Brain microvascular endothelial cell (primary cell): ENCODE measurements around the gene C11orf58.
A peak's percentile ranks its signal among the peaks of the same experiment; 100 is the strongest.

ENCODE experiments used
- DNase-seq: peaks from one replicate; pipeline ENCODE4 v3.0.0-alpha.2; 2020
- H3K27ac ChIP-seq: fragments of 250-450 bp; sonication (Bioruptor Pico); 2 replicates; pipeline ENCODE4 v1.5.1; 2020; ENCODE audit warnings: mild to moderate bottlenecking, moderate library complexity
- H3K27me3 ChIP-seq: fragments of 250-450 bp; sonication (Bioruptor Pico); replicated peaks from 2 replicates; pipeline ENCODE4 v1.5.1; 2020; ENCODE audit warnings: mild to moderate bottlenecking
- H3K36me3 ChIP-seq: fragments of 250-450 bp; sonication (Bioruptor Pico); replicated peaks from 2 replicates; pipeline ENCODE4 v1.5.1; 2020; ENCODE audit warnings: mild to moderate bottlenecking
- H3K4me3 ChIP-seq: 2 replicates; pipeline ENCODE4 v1.5.1; 2011; ENCODE audit warnings: low read depth, mild to moderate bottlenecking, control low read depth, low read length, moderate library complexity
- CTCF ChIP-seq: IDR thresholded peaks from 2 replicates; pipeline ENCODE4 v1.5.1; 2011; ENCODE audit warnings: low read depth, mild to moderate bottlenecking, moderate library complexity, low read length, control low read depth, inconsistent platforms; ENCODE audit errors: missing control alignments
- in situ Hi-C: cut with HindIII; loops from 2 replicates; pipeline ENCODE4 v1.10.0; 2017; ENCODE audit warnings: low sequenced_read_pairs, low pct_ligation_motif_present

C11orf58 gene

GRCh38 chr11:16759857-16760508 lies 21.5 kb downstream of the C11orf58 start:
- Histone ChIP-seq H3K27ac (peak overlapping the region; percentile 60), H3K4me3 (no peak overlapping the region), H3K36me3 (peaks cover 12% of the 10 kb centered on the region), H3K27me3 (no peaks in the 10 kb centered on the region)
- no peak for DNase-seq
- TF ChIP-seq CTCF, result no peak
- in situ Hi-C loops, result no loop called here

- no peak for TF ChIP-seq CTCF
- H3K36me3 ChIP-seq, result no peaks in the 10 kb centered on the region
- in situ Hi-C loops, result no loop called here
These were observed 25.3 kb downstream of the C11orf58 start for GRCh38 chr11:16763746-16764145.

GRCh38 chr11:16764888-16765287 lies 26.4 kb downstream of the C11orf58 start:
- H3K27me3 ChIP-seq, result no peaks in the 10 kb centered on the region
- H3K36me3 ChIP-seq, result no peaks in the 10 kb centered on the region
- H3K4me3 ChIP-seq, result no peak overlapping the region
- no peak overlapping the region for H3K27ac ChIP-seq
- in situ Hi-C loops, result no loop called here
- no peak for DNase-seq
- TF ChIP-seq CTCF, result no peak

More at GRCh38 chr11:16763746-16764145, 25.3 kb downstream of the C11orf58 start:
- no peak for DNase-seq
- Histone ChIP-seq H3K4me3 (no peak overlapping the region), H3K27ac (no peak overlapping the region), H3K27me3 (no peaks in the 10 kb centered on the region)

GRCh38 chr11:16767137-16767536 lies 28.7 kb downstream of the C11orf58 start:
- Histone ChIP-seq H3K27ac (no peak overlapping the region), H3K4me3 (no peak overlapping the region), H3K27me3 (no peaks in the 10 kb centered on the region), H3K36me3 (no peaks in the 10 kb centered on the region)
- in situ Hi-C loops, result no loop called here
- no peak for TF ChIP-seq CTCF
- DNase-seq, result no peak

- no peaks in the 10 kb centered on the region for H3K27me3 ChIP-seq
- no peak for TF ChIP-seq CTCF
- H3K27ac ChIP-seq, result no peak overlapping the region
- H3K36me3 ChIP-seq, result no peaks in the 10 kb centered on the region
- DNase-seq, result no peak
- no peak overlapping the region for H3K4me3 ChIP-seq
- in situ Hi-C loops, result no loop called here
These were observed 29.5 kb downstream of the C11orf58 start for GRCh38 chr11:16767957-16768356.

- DNase-seq, result no peak
- Histone ChIP-seq H3K27ac (no peak overlapping the region), H3K27me3 (no peaks in the 10 kb centered on the region), H3K4me3 (no peak overlapping the region), H3K36me3 (no peaks in the 10 kb centered on the region)
- in situ Hi-C loops, result no loop called here
- no peak for TF ChIP-seq CTCF
These were observed 30.9 kb downstream of the C11orf58 start for GRCh38 chr11:16769386-16769785.
